ENCODE data around the gene PINLYP. TPM values are rescaled to one million over a fixed set of nuclear protein-coding genes. Genes with fewer than 3 reads are reported as not detected.

Gene PINLYP
- total and polyA plus RNA-seq, 2 donors (not counting 1 experiment from before 2014, with no cell fraction given): 5.1 to 14.7 TPM

DNA sequence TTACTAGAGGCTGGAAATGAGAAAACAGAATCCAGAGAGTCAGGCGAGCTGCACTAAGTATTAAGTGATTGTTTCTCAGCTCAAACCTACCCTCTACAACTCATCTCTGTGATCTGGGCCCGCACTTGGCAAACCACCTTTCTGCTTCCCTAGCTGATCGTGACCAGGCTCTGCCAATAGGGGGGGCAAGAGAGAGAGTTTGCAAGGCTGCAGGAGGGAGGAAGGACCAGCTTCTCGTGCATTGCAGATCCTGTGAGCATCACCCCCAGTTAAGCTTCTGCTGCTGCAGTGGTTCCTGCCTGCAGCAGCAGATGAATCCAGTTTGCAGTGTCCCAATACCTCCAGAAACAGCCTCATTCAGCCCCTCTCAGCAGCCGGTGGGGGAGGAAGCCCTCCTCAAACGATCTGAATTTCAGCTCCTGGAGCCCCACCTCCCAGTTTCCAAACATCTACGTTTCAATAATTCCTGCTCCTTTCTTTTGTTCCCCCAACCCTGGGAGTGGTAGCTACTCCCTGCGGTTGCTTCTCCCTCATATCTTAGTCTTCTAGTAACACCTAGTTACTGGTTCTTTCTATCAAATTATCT is 20.3 kb upstream of the PINLYP start:
- H3K4me1 ChIP-seq (ENCODE audit: control insufficient read depth, extremely low read depth, insufficient read depth, low read length): peaks cover 8% of the 10 kb centered on the region
- H4K20me1 ChIP-seq (ENCODE audit: control insufficient read depth, extremely low read depth, insufficient read depth, low read length): no peaks in the 10 kb centered on the region
- peak; percentile 48 to 71 for DNase-seq (ENCODE audit: low read depth in 2 of 2)
- H2AFZ ChIP-seq (ENCODE audit: low read length): no peak overlapping the region
- H3K9me3 ChIP-seq (ENCODE audit: control insufficient read depth, insufficient read depth, low read depth, low read length): no peaks in the 10 kb centered on the region
- no peak overlapping the region for H3K9ac ChIP-seq (ENCODE audit: insufficient read depth, low read length)
- H3K79me2 ChIP-seq (ENCODE audit: control insufficient read depth, insufficient read depth, low read length): no peaks in the 10 kb centered on the region
- TF ChIP-seq CTCF (conservative IDR thresholded peaks at IDR 0.05 in 1 of 2, IDR thresholded peaks at IDR 0.05 in 1 of 2; ENCODE audit: low read depth in 1 of 2, low read length in 2 of 2) (peak; percentile 80 to 96), EZH2 (IDR thresholded peaks at IDR 0.05; ENCODE audit: low read length, missing control alignments) (no peak)
- H3K36me3 ChIP-seq (ENCODE audit: control insufficient read depth, insufficient read depth, low read length): peaks cover 15% of the 10 kb centered on the region
- H3K27ac ChIP-seq (ENCODE audit: insufficient read depth, low read length): no peak overlapping the region
- H3K4me2 ChIP-seq (ENCODE audit: extremely low read depth, insufficient read depth, low read length): no peak overlapping the region
- no peaks in the 10 kb centered on the region for H3K27me3 ChIP-seq (ENCODE audit: control insufficient read depth, insufficient read depth, low read length)
- no peak overlapping the region for H3K4me3 ChIP-seq (replicated peaks in 1 of 4; ENCODE audit: control extremely low read depth in 1 of 4, insufficient read depth in 1 of 4, low read depth in 3 of 4, low read length in 4 of 4)

DNA sequence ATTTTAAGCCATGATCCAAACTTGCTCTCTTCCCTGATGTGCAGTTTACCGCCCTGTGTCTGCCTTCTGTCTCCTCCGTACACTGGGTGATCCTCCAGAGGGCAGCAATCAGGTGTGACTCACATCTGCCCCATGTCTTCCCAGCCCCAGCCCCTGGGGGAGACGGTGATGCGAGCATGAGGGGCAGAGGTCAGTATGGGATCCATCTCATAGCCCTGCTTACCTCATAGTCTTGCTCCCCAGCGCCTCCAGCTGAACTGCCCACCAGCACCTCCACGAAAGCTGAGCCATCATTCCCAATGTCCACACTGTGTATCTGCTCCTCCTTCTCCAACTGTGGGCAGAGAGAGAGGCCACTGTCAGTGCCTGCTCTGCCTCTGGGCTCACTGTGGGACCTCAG is 14.9 kb upstream of the PINLYP start:
- H3K36me3 ChIP-seq (ENCODE audit: control insufficient read depth, insufficient read depth, low read length): peaks cover 6% of the 10 kb centered on the region
- no peaks in the 10 kb centered on the region for H3K9me3 ChIP-seq (ENCODE audit: control insufficient read depth, insufficient read depth, low read depth, low read length)
- DNase-seq (ENCODE audit: low read depth in 2 of 2): no peak
- peak overlapping the region; percentile 26 for H3K27ac ChIP-seq (ENCODE audit: insufficient read depth, low read length)
- H3K79me2 ChIP-seq (ENCODE audit: control insufficient read depth, insufficient read depth, low read length): no peaks in the 10 kb centered on the region
- peaks cover 12% of the 10 kb centered on the region for H3K4me1 ChIP-seq (ENCODE audit: control insufficient read depth, extremely low read depth, insufficient read depth, low read length)
- H3K27me3 ChIP-seq (ENCODE audit: control insufficient read depth, insufficient read depth, low read length): no peaks in the 10 kb centered on the region
- no peak for TF ChIP-seq EZH2 (IDR thresholded peaks at IDR 0.05; ENCODE audit: low read length, missing control alignments)
- no peak for TF ChIP-seq CTCF (conservative IDR thresholded peaks at IDR 0.05 in 1 of 2, IDR thresholded peaks at IDR 0.05 in 1 of 2; ENCODE audit: low read depth in 1 of 2, low read length in 2 of 2)
- H3K9ac ChIP-seq (ENCODE audit: insufficient read depth, low read length): no peak overlapping the region
- no peak overlapping the region for H2AFZ ChIP-seq (ENCODE audit: low read length)
- no peak overlapping the region for H3K4me2 ChIP-seq (ENCODE audit: extremely low read depth, insufficient read depth, low read length)
- no peak overlapping the region for H3K4me3 ChIP-seq (replicated peaks in 1 of 4; ENCODE audit: control extremely low read depth in 1 of 4, insufficient read depth in 1 of 4, low read depth in 3 of 4, low read length in 4 of 4)
- H4K20me1 ChIP-seq (ENCODE audit: control insufficient read depth, extremely low read depth, insufficient read depth, low read length): no peaks in the 10 kb centered on the region

DNA sequence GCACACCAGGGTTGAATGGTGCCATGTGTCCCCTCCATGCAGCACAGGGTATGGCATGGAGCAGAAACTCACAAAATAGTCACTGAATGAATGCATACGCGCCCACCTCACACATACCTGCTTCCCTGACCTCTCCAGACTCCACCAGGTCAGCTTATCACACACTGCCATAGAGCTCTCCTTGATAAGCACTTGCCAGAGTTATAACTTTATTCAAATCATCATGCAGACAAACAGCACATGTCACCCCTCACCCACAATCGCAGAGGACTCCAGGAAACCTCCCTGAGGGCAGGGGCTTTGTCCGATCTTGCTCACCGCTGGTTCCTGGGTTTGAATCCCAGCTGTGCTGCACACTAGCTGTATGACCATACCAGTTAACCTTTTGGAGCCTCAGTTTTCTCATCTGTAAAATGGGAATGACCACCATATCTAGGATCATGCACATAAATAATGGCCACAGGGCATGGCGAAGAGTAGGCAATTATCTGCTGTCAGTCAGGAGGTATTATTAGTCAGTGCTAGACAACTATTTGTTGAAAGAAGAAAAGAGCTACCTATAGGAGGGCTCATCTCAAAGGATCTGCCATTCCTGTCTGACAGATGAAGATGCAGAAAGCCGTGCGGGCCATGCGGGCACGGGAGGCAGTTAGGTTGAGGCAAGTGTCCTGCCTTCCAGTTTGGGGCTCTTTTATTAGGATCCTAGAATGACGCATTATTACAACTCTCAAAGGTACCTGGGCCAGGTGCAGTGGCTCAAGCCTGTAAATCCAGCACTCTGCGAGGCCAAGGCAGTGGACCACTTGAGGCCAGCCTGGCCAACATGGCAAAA is 14.2 kb upstream of the PINLYP start:
- no peak for DNase-seq (ENCODE audit: low read depth in 2 of 2)
- Histone ChIP-seq H3K4me2 (ENCODE audit: extremely low read depth, insufficient read depth, low read length) (no peak overlapping the region), H3K9ac (ENCODE audit: insufficient read depth, low read length) (no peak overlapping the region)

More for the DNA sequence above, 14.2 kb upstream of the PINLYP start:
- TF ChIP-seq EZH2 (IDR thresholded peaks at IDR 0.05; ENCODE audit: low read length, missing control alignments) (no peak), CTCF (conservative IDR thresholded peaks at IDR 0.05 in 1 of 2, IDR thresholded peaks at IDR 0.05 in 1 of 2; ENCODE audit: low read depth in 1 of 2, low read length in 2 of 2) (no peak)
- H2AFZ ChIP-seq (ENCODE audit: low read length): no peak overlapping the region
- H3K36me3 ChIP-seq (ENCODE audit: control insufficient read depth, insufficient read depth, low read length): peaks cover 6% of the 10 kb centered on the region
- no peaks in the 10 kb centered on the region for H3K27me3 ChIP-seq (ENCODE audit: control insufficient read depth, insufficient read depth, low read length)
- no peaks in the 10 kb centered on the region for H3K79me2 ChIP-seq (ENCODE audit: control insufficient read depth, insufficient read depth, low read length)
- H3K4me1 ChIP-seq (ENCODE audit: control insufficient read depth, extremely low read depth, insufficient read depth, low read length): peaks cover 12% of the 10 kb centered on the region
- no peak overlapping the region for H3K4me3 ChIP-seq (replicated peaks in 1 of 4; ENCODE audit: control extremely low read depth in 1 of 4, insufficient read depth in 1 of 4, low read depth in 3 of 4, low read length in 4 of 4)
- H3K27ac ChIP-seq (ENCODE audit: insufficient read depth, low read length): peak overlapping the region; percentile 26
- H4K20me1 ChIP-seq (ENCODE audit: control insufficient read depth, extremely low read depth, insufficient read depth, low read length): no peaks in the 10 kb centered on the region
- no peaks in the 10 kb centered on the region for H3K9me3 ChIP-seq (ENCODE audit: control insufficient read depth, insufficient read depth, low read depth, low read length)
